GM12801 (cell line): ENCODE measurements around the gene APOA1.

Experiments
- CTCF ChIP-seq: IDR thresholded peaks from one replicate; pipeline ENCODE4 v1.5.1; 2011; ENCODE audit warnings: control low read depth; ENCODE audit not compliant: insufficient read length; ENCODE audit errors: extremely low read depth

The APOA1 gene

GRCh38 chr11:116807601-116808261 is 29.7 kb downstream of the APOA1 start:
- TF ChIP-seq CTCF = no peak

GRCh38 chr11:116804001-116804400 is 33.4 kb downstream of the APOA1 start:
- no peak for TF ChIP-seq CTCF

GRCh38 chr11:116800610-116801009 is 36.8 kb downstream of the APOA1 start:
- no peak for TF ChIP-seq CTCF

- TF ChIP-seq CTCF = no peak
Observed at GRCh38 chr11:116798368-116798767, 39.1 kb downstream of the APOA1 start.

DNA sequence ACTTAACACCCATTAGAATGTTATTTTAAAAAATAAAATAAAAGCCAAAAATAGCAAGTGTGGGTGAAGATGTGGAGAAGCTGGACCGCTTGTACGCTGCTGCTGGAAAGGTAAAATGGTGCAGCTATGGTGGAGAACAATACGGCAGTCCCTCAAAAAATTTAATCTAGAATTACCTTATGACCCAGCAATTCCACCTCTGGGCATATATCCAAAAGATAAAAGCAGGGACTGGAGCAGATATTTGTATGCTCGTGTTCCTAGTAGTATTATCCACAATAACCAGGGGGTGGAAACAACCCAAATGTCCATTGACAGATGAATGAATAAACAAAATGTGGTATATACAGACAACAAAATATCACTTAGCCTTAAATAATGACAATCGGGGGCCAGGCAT is 39.6 kb downstream of the APOA1 start:
- no peak for TF ChIP-seq CTCF

- no peak for TF ChIP-seq CTCF
Observed at GRCh38 chr11:116796548-116796947, 40.9 kb downstream of the APOA1 start.

DNA sequence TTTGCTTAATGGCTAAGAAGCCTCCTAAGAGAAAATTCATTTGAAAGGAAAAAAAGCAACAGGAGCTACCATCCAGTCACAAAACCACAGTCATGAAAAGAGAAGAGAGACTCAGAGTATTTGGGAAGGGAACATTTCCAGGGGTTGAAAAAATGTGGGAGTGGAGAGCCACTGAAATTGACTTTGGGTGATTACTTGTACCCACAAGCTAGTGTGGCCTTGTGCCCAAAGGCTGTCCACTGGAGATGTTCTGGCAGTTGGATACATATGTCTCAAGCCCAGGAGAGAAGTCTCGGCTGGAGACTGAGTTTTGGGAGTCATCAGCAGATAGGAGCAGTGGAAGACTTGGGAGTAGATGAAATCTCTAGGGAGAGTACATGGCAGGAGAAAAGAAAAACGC is 42.6 kb downstream of the APOA1 start:
- no peak for TF ChIP-seq CTCF
